ENCODE results near the gene NTRK3.

Gene NTRK3

DNA sequence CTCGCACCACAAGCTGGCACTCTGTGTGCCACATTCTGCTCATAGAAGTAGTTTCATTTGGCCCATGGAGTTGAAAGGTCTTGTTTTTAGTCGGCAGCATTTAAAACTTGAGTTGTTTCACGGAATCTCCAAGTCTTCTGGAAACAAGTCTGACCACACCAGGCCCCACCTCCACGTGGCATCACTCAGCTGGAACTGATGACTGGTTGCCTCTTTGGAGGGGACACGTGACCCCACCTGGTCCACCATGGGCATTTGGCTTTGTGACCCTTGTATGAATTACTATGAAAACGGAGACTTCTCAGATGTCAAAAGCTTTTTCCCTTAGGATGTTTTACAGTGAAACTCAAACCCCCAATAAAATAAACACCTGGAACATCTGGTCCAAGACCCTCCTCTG, 74.9 kb downstream of the NTRK3 start:
- in situ Hi-C loops (cut with HindIII; ENCODE audit: low sequenced_read_pairs): no loop called here

DNA sequence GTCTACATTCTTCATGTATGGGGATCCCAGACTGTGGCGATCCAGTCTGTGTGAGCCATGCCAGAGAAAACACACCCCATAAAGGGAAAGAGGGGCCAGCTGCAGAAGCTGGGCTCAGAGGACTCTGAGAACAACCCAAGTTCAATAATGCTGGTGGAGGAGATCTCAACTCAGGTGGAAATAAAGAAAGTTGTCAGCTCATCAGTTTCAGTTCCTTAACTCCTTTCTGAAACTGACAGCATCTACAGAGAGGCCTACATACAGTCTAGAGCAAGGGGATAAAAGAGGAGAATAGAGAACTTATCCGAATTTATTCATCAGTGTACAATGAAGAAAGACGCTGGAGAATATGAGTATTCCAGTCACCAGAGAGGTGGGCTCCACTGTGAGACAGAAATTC, 77.0 kb downstream of the NTRK3 start:
- DNase-seq (ENCODE audit: low read depth, low spot score): no peak
- in situ Hi-C loops (cut with HindIII; ENCODE audit: low sequenced_read_pairs): no loop called here
- TF ChIP-seq, protein P1, sequence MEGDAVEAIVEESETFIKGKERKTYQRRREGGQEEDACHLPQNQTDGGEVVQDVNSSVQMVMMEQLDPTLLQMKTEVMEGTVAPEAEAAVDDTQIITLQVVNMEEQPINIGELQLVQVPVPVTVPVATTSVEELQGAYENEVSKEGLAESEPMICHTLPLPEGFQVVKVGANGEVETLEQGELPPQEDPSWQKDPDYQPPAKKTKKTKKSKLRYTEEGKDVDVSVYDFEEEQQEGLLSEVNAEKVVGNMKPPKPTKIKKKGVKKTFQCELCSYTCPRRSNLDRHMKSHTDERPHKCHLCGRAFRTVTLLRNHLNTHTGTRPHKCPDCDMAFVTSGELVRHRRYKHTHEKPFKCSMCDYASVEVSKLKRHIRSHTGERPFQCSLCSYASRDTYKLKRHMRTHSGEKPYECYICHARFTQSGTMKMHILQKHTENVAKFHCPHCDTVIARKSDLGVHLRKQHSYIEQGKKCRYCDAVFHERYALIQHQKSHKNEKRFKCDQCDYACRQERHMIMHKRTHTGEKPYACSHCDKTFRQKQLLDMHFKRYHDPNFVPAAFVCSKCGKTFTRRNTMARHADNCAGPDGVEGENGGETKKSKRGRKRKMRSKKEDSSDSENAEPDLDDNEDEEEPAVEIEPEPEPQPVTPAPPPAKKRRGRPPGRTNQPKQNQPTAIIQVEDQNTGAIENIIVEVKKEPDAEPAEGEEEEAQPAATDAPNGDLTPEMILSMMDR (IDR thresholded peaks at IDR 0.05; ENCODE audit: low read depth, low read length): no peak
- no peak overlapping the region for H3K4me3 ChIP-seq (ENCODE audit: low read depth, low read length)

More for the DNA sequence above, 74.9 kb downstream of the NTRK3 start:
- H3K4me3 ChIP-seq (ENCODE audit: low read depth, low read length): no peak overlapping the region
- no peak for DNase-seq (ENCODE audit: low read depth, low spot score)
- TF ChIP-seq, protein P1 (IDR thresholded peaks at IDR 0.05; ENCODE audit: low read depth, low read length): no peak

DNA sequence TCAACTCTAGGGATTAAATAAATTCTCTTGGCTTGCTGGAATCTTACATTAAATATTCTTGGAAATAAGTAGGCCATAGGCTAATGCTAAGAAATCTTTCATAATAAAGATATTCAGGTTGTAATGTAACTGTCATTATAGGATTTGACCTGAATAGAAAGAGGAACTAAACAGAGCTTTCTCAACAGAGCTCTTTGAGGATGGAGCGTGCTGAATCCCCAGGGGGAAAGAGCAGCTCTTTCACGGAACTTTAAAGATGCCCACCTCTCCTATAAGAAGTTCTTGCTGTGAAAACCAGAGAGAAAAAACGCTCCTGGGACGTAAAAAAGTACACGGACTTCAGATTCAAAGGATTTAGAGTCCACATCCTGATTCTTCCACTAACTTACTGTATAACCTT, 77.9 kb downstream of the NTRK3 start:
- in situ Hi-C loops (cut with HindIII; ENCODE audit: low sequenced_read_pairs): no loop called here
- H3K4me3 ChIP-seq (ENCODE audit: low read depth, low read length): no peak overlapping the region
- no peak for DNase-seq (ENCODE audit: low read depth, low spot score)
- TF ChIP-seq, protein P1 (IDR thresholded peaks at IDR 0.05; ENCODE audit: low read depth, low read length): no peak

DNA sequence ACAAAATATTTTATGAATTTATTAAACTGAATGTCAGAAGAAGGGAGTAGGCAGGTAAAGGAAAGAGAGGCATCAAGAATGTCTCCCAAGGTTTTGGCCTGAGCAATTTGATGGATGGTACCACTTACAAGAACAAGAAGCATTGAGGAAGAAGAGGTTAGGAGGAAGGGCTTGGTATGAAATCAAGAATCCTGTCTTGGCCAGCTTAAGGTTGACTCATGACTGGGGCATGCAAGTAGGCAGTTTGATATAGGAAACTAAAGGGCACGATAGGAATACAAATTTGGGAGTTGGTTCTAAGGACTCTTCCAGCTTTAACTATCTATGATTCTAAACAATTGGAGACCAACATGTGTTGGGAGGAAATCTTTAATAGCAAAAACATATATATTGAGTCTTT, 79.1 kb downstream of the NTRK3 start:
- DNase-seq (ENCODE audit: low read depth, low spot score): no peak
- no peak overlapping the region for H3K4me3 ChIP-seq (ENCODE audit: low read depth, low read length)
- TF ChIP-seq, protein P1 (IDR thresholded peaks at IDR 0.05; ENCODE audit: low read depth, low read length): no peak
- in situ Hi-C loops (cut with HindIII; ENCODE audit: low sequenced_read_pairs): no loop called here

DNA sequence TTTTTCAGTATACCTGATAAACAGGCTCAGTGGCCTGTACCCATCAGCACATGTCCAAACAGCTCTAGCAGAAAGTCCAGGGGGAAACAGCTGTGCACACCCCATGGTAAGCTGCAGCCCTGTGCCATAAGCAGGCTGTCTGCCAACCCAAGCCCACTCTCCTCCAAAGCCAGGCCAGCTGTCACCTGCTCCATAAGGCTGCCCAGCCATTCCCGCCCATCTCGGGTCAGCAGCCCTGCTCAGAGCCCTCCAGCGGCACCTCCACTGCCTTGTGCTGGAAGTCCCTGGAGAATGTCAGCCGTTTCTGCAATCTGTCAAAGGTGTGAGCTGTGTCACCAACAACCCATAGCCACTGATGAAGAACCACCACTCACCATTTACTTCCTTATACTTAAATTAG, 82.0 kb downstream of the NTRK3 start:
- in situ Hi-C loops (cut with HindIII; ENCODE audit: low sequenced_read_pairs): no loop called here
- no peak for DNase-seq (ENCODE audit: low read depth, low spot score)
- TF ChIP-seq, protein P1 (IDR thresholded peaks at IDR 0.05; ENCODE audit: low read depth, low read length): no peak
- no peak overlapping the region for H3K4me3 ChIP-seq (ENCODE audit: low read depth, low read length)

DNA sequence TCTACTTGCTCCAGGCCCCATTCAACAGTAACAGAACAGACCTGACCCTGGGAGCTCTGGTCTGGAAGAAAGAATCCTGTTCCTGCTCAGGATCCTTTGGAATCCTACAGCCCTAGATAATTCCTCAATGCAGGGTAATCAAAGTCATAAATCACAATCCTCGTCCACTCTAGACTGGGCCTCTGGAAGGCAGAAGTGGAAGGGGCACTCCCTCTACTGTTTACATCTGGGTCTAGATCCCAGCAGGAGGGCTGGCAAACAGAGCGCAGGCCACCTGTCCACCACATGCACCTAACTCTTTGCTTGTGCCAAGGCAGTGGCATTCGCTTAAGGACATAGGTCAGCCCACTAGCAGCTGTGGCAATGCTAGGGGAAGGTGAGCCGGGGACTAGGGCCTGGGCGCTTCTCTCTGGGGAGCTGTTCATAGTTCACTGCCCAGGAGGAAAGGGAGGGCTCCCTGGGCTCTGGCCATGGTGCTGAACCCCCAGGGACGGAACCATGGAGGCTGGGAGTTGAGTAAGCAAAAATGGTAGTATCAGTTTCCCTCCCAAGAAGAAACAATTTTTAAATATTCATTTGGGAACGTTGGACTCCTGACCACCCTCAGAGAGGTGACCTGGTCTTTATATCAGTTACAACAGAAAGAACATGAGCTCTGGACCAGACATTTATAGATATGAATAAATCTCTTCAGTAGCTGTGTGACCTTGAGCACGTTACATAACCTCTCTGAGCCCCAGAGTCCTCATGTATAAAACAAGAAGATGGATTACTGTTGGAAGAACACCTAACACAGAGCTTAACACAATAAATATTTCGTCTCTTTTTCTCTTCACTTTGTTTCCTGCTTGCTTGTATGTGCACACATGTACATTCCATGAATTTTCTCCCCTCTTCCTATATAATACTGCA, 90.2 kb downstream of the NTRK3 start:
- DNase-seq (ENCODE audit: low read depth, low spot score): no peak
- TF ChIP-seq, protein P1 (IDR thresholded peaks at IDR 0.05; ENCODE audit: low read depth, low read length): no peak
- H3K4me3 ChIP-seq (ENCODE audit: low read depth, low read length): no peak overlapping the region
- in situ Hi-C loops (cut with HindIII; ENCODE audit: low sequenced_read_pairs): no loop called here

All from astrocyte of the spinal cord (primary cell).